AG09309 (cell line): ENCODE data around the gene PRKAG1.

ENCODE experiments used
- DNase-seq: peaks from one replicate; pipeline ENCODE4 v3.0.0-alpha.2; 2010; ENCODE audit warnings: low read depth
- H3K4me3 ChIP-seq: 2 replicates; pipeline ENCODE4 v1.5.1; 2011; ENCODE audit warnings: mild to moderate bottlenecking, low read depth, low read length, moderate library complexity; ENCODE audit not compliant: control insufficient read depth
- CTCF ChIP-seq: IDR thresholded peaks from 2 replicates; pipeline ENCODE4 v1.5.1; 2011; ENCODE audit warnings: mild to moderate bottlenecking, low read depth, low read length, inconsistent platforms; ENCODE audit not compliant: insufficient read depth, control insufficient read depth; ENCODE audit errors: missing control alignments

PRKAG1 gene

GRCh38 chr12:49031573-49032161 lies 13.1 kb upstream of the PRKAG1 start:
- no peak overlapping the region for H3K4me3 ChIP-seq
- TF ChIP-seq CTCF = no peak
- no peak for DNase-seq

- no peak for DNase-seq
- no peak for TF ChIP-seq CTCF
- H3K4me3 ChIP-seq = no peak overlapping the region
These were observed 12.4 kb upstream of the PRKAG1 start for GRCh38 chr12:49030714-49031572.

- no peak for TF ChIP-seq CTCF
- no peak for DNase-seq
- no peak overlapping the region for H3K4me3 ChIP-seq
These were observed 11.5 kb upstream of the PRKAG1 start for GRCh38 chr12:49030119-49030518.

GRCh38 chr12:49028666-49029275 lies 10.2 kb upstream of the PRKAG1 start:
- no peak for DNase-seq
- no peak overlapping the region for H3K4me3 ChIP-seq
- no peak for TF ChIP-seq CTCF

- no peak for TF ChIP-seq CTCF
- H3K4me3 ChIP-seq = no peak overlapping the region
- DNase-seq = no peak
These were observed 9.4 kb upstream of the PRKAG1 start for GRCh38 chr12:49027846-49028555.

GRCh38 chr12:49026678-49027480 lies 8.3 kb upstream of the PRKAG1 start:
- no peak overlapping the region for H3K4me3 ChIP-seq
- DNase-seq = no peak
- TF ChIP-seq CTCF = no peak
